HL-60 (cell line): ENCODE data around the gene CXXC5.

ENCODE experiments used
- DNase-seq, 2 experiments: peaks; one replicate each; pipeline ENCODE4 v3.0.0-alpha.2; 2010 to 2020; ENCODE audit warnings: low read depth in 1 of 2, low spot score in 1 of 2
- H3K27ac ChIP-seq: fragments of 250-450 bp; sonication (Bioruptor Pico); replicated peaks from 2 replicates; pipeline ENCODE4 v1.5.1; 2020; ENCODE audit warnings: mild to moderate bottlenecking, moderate library complexity
- H3K27me3 ChIP-seq: fragments of 250-450 bp; sonication (Bioruptor Pico); 2 replicates; pipeline ENCODE4 v1.5.1; 2021; ENCODE audit warnings: mild to moderate bottlenecking, moderate library complexity; ENCODE audit not compliant: insufficient read depth, poor library complexity, severe bottlenecking
- H3K4me3 ChIP-seq: replicated peaks from 2 replicates; pipeline ENCODE4 v1.5.1; 2011; ENCODE audit warnings: mild to moderate bottlenecking, control low read depth, low read length; ENCODE audit not compliant: insufficient read depth
- GABPA ChIP-seq: IDR thresholded peaks from 2 replicates; pipeline ENCODE4 v1.6.1; 2012; ENCODE audit warnings: low read depth
- POLR2AphosphoS5 ChIP-seq: IDR thresholded peaks from 2 replicates; pipeline ENCODE4 v1.6.1; 2012; ENCODE audit warnings: low read depth
- SPI1 ChIP-seq: IDR thresholded peaks from 2 replicates; pipeline ENCODE4 v1.6.1; 2012; ENCODE audit warnings: low read depth, mild to moderate bottlenecking, borderline replicate concordance
- TF ChIP-seq, protein P1 (sequence below): IDR thresholded peaks from one replicate; pipeline ENCODE4 v1.5.1; 2011; ENCODE audit warnings: low read length, control low read depth, inconsistent platforms; ENCODE audit not compliant: insufficient read depth
- TF ChIP-seq, protein P2 (sequence below): IDR thresholded peaks from 2 replicates; pipeline ENCODE4 v1.6.1; 2012; ENCODE audit warnings: low read depth; ENCODE audit not compliant: insufficient replicate concordance

The CXXC5 gene

DNA sequence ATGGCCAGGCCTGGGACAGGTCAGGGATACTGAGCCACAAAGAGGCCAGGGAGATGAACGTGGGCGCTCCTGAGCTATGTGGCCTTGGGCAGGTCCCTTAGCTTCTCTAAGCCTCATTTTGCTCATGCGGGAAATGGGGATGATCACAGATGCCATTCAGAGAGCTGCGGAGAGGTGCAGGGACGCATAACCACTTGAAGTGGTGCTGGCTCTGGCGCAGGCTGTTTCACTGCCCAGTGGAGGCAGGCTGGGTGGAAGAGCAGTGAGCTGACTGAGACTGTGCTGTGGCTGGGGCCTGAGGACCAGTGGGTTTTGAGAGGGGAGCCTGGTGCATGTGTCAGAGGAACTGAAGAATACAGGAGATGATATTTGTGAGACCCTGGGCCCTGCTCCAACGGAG, 18.4 kb downstream of the CXXC5 start:
- no peak for DNase-seq
- no peaks in the 10 kb centered on the region for H3K27me3 ChIP-seq
- H3K4me3 ChIP-seq: no peak overlapping the region
- no peak for TF ChIP-seq POLR2AphosphoS5
- TF ChIP-seq, protein P1, sequence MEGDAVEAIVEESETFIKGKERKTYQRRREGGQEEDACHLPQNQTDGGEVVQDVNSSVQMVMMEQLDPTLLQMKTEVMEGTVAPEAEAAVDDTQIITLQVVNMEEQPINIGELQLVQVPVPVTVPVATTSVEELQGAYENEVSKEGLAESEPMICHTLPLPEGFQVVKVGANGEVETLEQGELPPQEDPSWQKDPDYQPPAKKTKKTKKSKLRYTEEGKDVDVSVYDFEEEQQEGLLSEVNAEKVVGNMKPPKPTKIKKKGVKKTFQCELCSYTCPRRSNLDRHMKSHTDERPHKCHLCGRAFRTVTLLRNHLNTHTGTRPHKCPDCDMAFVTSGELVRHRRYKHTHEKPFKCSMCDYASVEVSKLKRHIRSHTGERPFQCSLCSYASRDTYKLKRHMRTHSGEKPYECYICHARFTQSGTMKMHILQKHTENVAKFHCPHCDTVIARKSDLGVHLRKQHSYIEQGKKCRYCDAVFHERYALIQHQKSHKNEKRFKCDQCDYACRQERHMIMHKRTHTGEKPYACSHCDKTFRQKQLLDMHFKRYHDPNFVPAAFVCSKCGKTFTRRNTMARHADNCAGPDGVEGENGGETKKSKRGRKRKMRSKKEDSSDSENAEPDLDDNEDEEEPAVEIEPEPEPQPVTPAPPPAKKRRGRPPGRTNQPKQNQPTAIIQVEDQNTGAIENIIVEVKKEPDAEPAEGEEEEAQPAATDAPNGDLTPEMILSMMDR: no peak
- TF ChIP-seq GABPA: no peak
- H3K27ac ChIP-seq: no peak overlapping the region

DNA sequence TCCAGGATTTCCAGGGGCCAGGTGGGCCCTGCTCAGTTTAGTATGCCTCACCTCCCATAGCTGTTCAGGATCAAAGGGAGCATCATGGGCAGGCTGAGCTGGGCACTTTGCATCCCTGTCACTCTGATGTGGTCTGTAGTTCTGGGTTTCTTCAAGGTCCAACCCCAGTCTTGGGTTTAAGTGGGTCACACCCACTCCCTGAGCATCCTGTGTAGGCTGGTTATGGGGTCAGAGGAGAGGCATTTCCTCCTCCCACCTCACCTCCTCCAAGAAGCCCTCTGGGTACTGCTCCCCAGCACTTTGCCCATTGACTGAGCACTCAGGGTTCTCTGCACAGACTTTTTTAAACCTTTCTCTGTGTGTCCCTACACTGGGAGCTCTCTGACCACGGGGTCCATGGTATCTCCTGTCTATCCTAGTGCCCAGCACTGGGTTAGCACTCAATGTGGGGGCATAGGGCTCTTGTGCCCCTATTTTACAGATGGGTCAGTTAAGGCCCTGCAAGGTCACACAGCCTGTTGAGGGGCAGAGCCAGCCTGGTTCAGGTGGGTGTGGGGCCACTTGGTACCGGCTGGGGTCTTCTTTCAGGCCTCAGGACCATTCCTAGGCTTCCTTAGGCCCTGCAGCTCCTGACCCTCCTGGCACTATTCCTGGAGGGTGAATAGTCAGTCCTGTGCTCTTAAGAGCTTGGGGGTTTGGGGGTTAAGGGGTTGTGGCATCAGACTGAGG, 19.0 kb downstream of the CXXC5 start:
- TF ChIP-seq, protein P1: no peak
- no peak for TF ChIP-seq POLR2AphosphoS5
- TF ChIP-seq SPI1: no peak
- no peak for TF ChIP-seq GABPA
- TF ChIP-seq, protein P2, sequence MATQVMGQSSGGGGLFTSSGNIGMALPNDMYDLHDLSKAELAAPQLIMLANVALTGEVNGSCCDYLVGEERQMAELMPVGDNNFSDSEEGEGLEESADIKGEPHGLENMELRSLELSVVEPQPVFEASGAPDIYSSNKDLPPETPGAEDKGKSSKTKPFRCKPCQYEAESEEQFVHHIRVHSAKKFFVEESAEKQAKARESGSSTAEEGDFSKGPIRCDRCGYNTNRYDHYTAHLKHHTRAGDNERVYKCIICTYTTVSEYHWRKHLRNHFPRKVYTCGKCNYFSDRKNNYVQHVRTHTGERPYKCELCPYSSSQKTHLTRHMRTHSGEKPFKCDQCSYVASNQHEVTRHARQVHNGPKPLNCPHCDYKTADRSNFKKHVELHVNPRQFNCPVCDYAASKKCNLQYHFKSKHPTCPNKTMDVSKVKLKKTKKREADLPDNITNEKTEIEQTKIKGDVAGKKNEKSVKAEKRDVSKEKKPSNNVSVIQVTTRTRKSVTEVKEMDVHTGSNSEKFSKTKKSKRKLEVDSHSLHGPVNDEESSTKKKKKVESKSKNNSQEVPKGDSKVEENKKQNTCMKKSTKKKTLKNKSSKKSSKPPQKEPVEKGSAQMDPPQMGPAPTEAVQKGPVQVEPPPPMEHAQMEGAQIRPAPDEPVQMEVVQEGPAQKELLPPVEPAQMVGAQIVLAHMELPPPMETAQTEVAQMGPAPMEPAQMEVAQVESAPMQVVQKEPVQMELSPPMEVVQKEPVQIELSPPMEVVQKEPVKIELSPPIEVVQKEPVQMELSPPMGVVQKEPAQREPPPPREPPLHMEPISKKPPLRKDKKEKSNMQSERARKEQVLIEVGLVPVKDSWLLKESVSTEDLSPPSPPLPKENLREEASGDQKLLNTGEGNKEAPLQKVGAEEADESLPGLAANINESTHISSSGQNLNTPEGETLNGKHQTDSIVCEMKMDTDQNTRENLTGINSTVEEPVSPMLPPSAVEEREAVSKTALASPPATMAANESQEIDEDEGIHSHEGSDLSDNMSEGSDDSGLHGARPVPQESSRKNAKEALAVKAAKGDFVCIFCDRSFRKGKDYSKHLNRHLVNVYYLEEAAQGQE: no peak
- Histone ChIP-seq H3K27ac (0 out of 2 replicates have a peak overlapping the region, but pooled peaks have one; percentile 20), H3K27me3 (no peaks in the 10 kb centered on the region), H3K4me3 (no peak overlapping the region)
- DNase-seq: no peak

DNA sequence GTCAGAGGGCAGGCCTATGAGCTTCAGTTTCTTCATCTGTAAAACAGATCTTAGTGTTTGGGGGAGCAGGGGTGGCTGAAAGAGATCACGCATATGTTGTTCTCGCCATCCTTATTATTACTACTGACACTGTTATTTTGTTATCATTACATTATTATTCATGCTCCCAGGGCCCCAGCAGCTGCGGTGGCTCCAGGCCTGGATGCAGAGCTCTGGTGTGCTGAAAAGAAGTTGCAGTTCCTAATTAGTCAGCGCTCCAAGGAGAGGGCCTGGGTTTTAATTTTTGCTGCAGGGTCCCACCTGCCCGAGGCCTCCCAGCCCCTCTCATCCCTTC, 19.5 kb downstream of the CXXC5 start:
- DNase-seq: no peak
- Histone ChIP-seq H3K27ac (peak overlapping the region; percentile 88), H3K4me3 (0 out of 2 replicates have a peak overlapping the region, but pooled peaks have one; percentile 16), H3K27me3 (no peaks in the 10 kb centered on the region)
- TF ChIP-seq SPI1: no peak
- no peak for TF ChIP-seq GABPA
- TF ChIP-seq, protein P2: no peak
- TF ChIP-seq POLR2AphosphoS5: no peak
- TF ChIP-seq, protein P1: no peak
